ACC112 (cell line): Measurements from ENCODE around the gene MCOLN1.

Source experiments
- H2AFZ ChIP-seq: fragments of 200-600 bp; sonication (generic); one replicate; pipeline ENCODE4 v1.6.0; 2017; ENCODE audit warnings: antibody characterized with exemption, low read length; ENCODE audit not compliant: unreplicated experiment
- H3K27ac ChIP-seq: fragments of 200-600 bp; sonication (generic); 2 replicates; pipeline ENCODE4 v1.5.1; 2014; ENCODE audit warnings: low read depth, mild to moderate bottlenecking, antibody characterized with exemption, low read length, moderate library complexity
- H3K27me3 ChIP-seq: fragments of 200-600 bp; sonication (generic); 2 replicates; pipeline ENCODE4 v1.6.1; 2014; ENCODE audit warnings: mild to moderate bottlenecking, antibody characterized with exemption, low read length, moderate library complexity, mixed read lengths; ENCODE audit not compliant: insufficient read depth
- H3K36me3 ChIP-seq: fragments of 200-600 bp; sonication (generic); 2 replicates; pipeline ENCODE4 v1.6.1; 2016; ENCODE audit warnings: mild to moderate bottlenecking, antibody characterized with exemption, low read length, moderate library complexity, mixed read lengths; ENCODE audit not compliant: insufficient read depth
- H3K4me1 ChIP-seq: fragments of 200-600 bp; sonication (generic); one replicate; pipeline ENCODE4 v1.6.1; 2016; ENCODE audit warnings: low read length, mixed read lengths; ENCODE audit not compliant: insufficient read depth, unreplicated experiment, control insufficient read depth
- H3K4me3 ChIP-seq: fragments of 200-600 bp; sonication (generic); 2 replicates; pipeline ENCODE4 v1.5.1; 2014; ENCODE audit warnings: mild to moderate bottlenecking, low read depth, low read length
- H3K79me2 ChIP-seq: fragments of 200-600 bp; sonication (generic); one replicate; pipeline ENCODE4 v1.6.0; 2016; ENCODE audit warnings: low read length; ENCODE audit not compliant: control insufficient read depth, unreplicated experiment, insufficient read depth

Gene MCOLN1

GRCh38 chr19:7522072-7522922 lies at the start of gene MCOLN1:
Gene MCOLN1 (plus strand): TSS chr19:7522624. CDS start chr19:7522751, 127 bp downstream.
- Histone ChIP-seq H3K4me1 (no peaks in the 10 kb centered on the region), H3K79me2 (peaks cover 11% of the 10 kb centered on the region), H3K4me3 (peak within 1 kb of the TSS; percentile 96), H2AFZ (peak within 1 kb of the TSS; percentile 85), H3K27me3 (no peaks in the 10 kb centered on the region), H3K27ac (no peak within 1 kb of the TSS; the same call in 1 of the 2 replicates), H3K36me3 (no peaks in the 10 kb centered on the region)

- no peaks in the 10 kb centered on the region for H3K36me3 ChIP-seq
- no peaks in the 10 kb centered on the region for H3K4me1 ChIP-seq
- no peak overlapping the region for H2AFZ ChIP-seq
- no peak overlapping the region for H3K4me3 ChIP-seq
- H3K27ac ChIP-seq: no peak overlapping the region
- no peaks in the 10 kb centered on the region for H3K79me2 ChIP-seq
- no peaks in the 10 kb centered on the region for H3K27me3 ChIP-seq
These were observed 46.8 kb upstream of the MCOLN1 start for GRCh38 chr19:7475665-7476064.

GRCh38 chr19:7476241-7476640 lies 46.2 kb upstream of the MCOLN1 start:
- Histone ChIP-seq H3K27me3 (no peaks in the 10 kb centered on the region), H3K4me3 (no peak overlapping the region), H2AFZ (no peak overlapping the region), H3K27ac (no peak overlapping the region), H3K4me1 (no peaks in the 10 kb centered on the region), H3K79me2 (no peaks in the 10 kb centered on the region), H3K36me3 (no peaks in the 10 kb centered on the region)

GRCh38 chr19:7476777-7477494 lies 45.5 kb upstream of the MCOLN1 start:
- no peaks in the 10 kb centered on the region for H3K27me3 ChIP-seq
- no peak overlapping the region for H2AFZ ChIP-seq
- H3K4me3 ChIP-seq: no peak overlapping the region
- no peaks in the 10 kb centered on the region for H3K79me2 ChIP-seq
- H3K27ac ChIP-seq: no peak overlapping the region
- no peaks in the 10 kb centered on the region for H3K36me3 ChIP-seq
- no peaks in the 10 kb centered on the region for H3K4me1 ChIP-seq

- Histone ChIP-seq H3K4me1 (no peaks in the 10 kb centered on the region), H3K27ac (no peak overlapping the region), H3K4me3 (no peak overlapping the region), H2AFZ (no peak overlapping the region), H3K27me3 (no peaks in the 10 kb centered on the region), H3K79me2 (no peaks in the 10 kb centered on the region), H3K36me3 (no peaks in the 10 kb centered on the region)
These were observed 44.7 kb upstream of the MCOLN1 start for GRCh38 chr19:7477758-7478157.

GRCh38 chr19:7478173-7478842 lies 44.1 kb upstream of the MCOLN1 start:
- Histone ChIP-seq H3K36me3 (no peaks in the 10 kb centered on the region), H3K27me3 (no peaks in the 10 kb centered on the region), H3K4me1 (no peaks in the 10 kb centered on the region), H3K79me2 (no peaks in the 10 kb centered on the region), H3K4me3 (no peak overlapping the region), H3K27ac (no peak overlapping the region), H2AFZ (no peak overlapping the region)

- Histone ChIP-seq H3K4me3 (no peak overlapping the region), H3K4me1 (no peaks in the 10 kb centered on the region), H3K79me2 (no peaks in the 10 kb centered on the region), H2AFZ (no peak overlapping the region), H3K27ac (no peak overlapping the region), H3K27me3 (no peaks in the 10 kb centered on the region), H3K36me3 (no peaks in the 10 kb centered on the region)
These were observed 43.6 kb upstream of the MCOLN1 start for GRCh38 chr19:7478843-7479227.

- H3K4me1 ChIP-seq: no peaks in the 10 kb centered on the region
- no peak overlapping the region for H3K27ac ChIP-seq
- H3K36me3 ChIP-seq: no peaks in the 10 kb centered on the region
- H3K27me3 ChIP-seq: no peaks in the 10 kb centered on the region
- no peaks in the 10 kb centered on the region for H3K79me2 ChIP-seq
- H2AFZ ChIP-seq: no peak overlapping the region
- H3K4me3 ChIP-seq: no peak overlapping the region
These were observed 42.0 kb upstream of the MCOLN1 start for GRCh38 chr19:7480222-7480969.

- no peak overlapping the region for H3K4me3 ChIP-seq
- no peaks in the 10 kb centered on the region for H3K36me3 ChIP-seq
- H2AFZ ChIP-seq: no peak overlapping the region
- H3K79me2 ChIP-seq: no peaks in the 10 kb centered on the region
- H3K4me1 ChIP-seq: no peaks in the 10 kb centered on the region
- no peak overlapping the region for H3K27ac ChIP-seq
- H3K27me3 ChIP-seq: no peaks in the 10 kb centered on the region
These were observed 41.5 kb upstream of the MCOLN1 start for GRCh38 chr19:7480970-7481255.

- H3K27me3 ChIP-seq: no peaks in the 10 kb centered on the region
- no peaks in the 10 kb centered on the region for H3K36me3 ChIP-seq
- H3K79me2 ChIP-seq: no peaks in the 10 kb centered on the region
- H3K4me3 ChIP-seq: no peak overlapping the region
- H3K4me1 ChIP-seq: no peaks in the 10 kb centered on the region
- H2AFZ ChIP-seq: no peak overlapping the region
- H3K27ac ChIP-seq: no peak overlapping the region
These were observed 39.6 kb upstream of the MCOLN1 start for GRCh38 chr19:7482584-7483439.
